ENCODE results near the gene PDS5B.

The PDS5B gene

DNA sequence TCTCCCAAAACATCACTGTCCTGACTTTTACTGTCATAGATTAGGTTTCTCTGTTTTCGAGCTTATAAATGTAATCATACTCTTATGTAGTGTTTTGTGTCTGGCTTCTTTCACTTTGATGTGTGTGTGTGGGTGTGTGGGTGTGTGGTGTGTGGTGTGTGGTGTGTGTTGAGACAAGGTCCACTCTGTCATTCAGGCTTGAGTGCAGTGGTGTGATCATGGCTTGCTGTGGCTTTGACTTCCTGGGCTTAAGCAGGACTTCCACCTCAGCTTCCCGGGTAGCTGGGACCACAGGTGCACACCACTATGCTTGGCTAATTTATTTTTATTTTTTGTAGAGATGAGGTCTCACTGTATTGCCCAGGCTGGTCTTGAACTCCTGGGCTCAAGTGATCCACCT lies 59.6 kb downstream of the PDS5B start:
- TF ChIP-seq, protein P1, sequence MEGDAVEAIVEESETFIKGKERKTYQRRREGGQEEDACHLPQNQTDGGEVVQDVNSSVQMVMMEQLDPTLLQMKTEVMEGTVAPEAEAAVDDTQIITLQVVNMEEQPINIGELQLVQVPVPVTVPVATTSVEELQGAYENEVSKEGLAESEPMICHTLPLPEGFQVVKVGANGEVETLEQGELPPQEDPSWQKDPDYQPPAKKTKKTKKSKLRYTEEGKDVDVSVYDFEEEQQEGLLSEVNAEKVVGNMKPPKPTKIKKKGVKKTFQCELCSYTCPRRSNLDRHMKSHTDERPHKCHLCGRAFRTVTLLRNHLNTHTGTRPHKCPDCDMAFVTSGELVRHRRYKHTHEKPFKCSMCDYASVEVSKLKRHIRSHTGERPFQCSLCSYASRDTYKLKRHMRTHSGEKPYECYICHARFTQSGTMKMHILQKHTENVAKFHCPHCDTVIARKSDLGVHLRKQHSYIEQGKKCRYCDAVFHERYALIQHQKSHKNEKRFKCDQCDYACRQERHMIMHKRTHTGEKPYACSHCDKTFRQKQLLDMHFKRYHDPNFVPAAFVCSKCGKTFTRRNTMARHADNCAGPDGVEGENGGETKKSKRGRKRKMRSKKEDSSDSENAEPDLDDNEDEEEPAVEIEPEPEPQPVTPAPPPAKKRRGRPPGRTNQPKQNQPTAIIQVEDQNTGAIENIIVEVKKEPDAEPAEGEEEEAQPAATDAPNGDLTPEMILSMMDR (IDR thresholded peaks at IDR 0.05; ENCODE audit: low read depth, low read length), result no peak
- H3K4me3 ChIP-seq (ENCODE audit: low read depth, low read length), result no peak overlapping the region

DNA sequence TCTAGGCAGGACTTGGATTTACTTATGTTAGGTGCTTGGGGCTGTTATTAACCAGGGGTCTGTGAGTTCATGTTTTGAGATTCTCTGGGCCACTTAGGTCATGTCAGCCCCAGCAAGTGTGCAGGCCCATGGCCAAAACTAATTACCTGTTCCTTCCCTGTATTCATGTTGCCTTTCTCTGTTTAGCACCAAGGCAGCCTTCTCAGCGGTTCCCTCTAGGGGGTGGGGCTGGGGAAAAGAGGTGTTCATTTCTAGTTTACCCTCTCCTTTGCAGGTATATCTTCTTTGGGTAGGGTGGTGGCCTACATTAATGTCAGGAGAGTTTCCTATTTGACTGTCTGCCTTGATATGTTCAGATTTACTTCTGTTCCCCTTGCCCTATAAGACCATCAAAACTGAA lies 61.7 kb downstream of the PDS5B start:
- H3K4me3 ChIP-seq (ENCODE audit: low read depth, low read length), result no peak overlapping the region
- TF ChIP-seq, protein P1 (IDR thresholded peaks at IDR 0.05; ENCODE audit: low read depth, low read length), result no peak

DNA sequence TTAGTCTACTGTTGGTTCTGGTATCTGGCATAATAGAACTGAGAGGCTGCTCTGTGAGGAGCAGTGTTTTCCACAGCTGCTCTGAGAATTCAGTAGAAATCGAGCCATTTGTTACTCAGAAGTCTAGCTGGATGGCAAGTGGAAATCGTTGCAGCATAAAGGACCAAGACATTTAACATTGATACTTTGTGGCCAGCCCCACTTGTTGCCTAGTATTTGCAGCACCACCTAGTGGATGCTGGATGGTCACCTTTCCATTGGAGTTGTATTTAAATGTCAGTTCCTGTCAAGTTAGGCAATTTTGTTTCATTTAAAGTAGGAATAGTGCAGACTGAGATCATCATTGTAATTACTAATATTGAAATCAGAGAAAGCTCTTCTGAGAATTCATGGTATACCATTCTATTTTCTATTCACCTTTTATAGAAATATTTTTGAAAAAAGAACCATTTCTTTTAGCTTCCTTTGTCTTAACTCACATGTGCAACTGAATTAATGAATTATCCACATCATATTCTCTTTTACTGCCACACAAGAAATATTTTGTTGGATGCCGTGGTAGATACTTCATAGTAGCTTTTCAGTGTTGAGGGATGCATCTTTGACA lies 64.6 kb downstream of the PDS5B start:
- H3K4me3 ChIP-seq (ENCODE audit: low read depth, low read length), result no peak overlapping the region
- TF ChIP-seq, protein P1 (IDR thresholded peaks at IDR 0.05; ENCODE audit: low read depth, low read length), result peak; percentile 62

DNA sequence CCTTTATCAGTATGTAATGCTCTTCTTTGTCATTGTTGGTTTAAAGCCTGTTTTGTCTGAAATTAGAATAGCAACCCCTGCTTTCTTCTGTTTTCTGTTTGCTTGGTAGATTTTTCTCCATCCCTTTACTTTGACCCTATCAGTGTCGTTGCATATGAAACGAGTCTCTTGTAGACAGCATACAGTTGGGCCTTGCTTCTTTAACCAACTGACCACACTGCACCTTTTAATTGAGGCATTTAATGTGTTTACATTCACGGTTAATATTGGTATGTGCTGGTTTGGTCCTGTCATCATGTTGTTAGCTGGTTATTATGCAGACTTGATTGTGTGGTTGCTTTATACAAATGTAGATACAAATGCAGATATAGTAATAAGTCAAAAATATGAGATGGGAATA lies 71.1 kb downstream of the PDS5B start:
- TF ChIP-seq, protein P1 (IDR thresholded peaks at IDR 0.05; ENCODE audit: low read depth, low read length), result no peak
- no peak overlapping the region for H3K4me3 ChIP-seq (ENCODE audit: low read depth, low read length)

DNA sequence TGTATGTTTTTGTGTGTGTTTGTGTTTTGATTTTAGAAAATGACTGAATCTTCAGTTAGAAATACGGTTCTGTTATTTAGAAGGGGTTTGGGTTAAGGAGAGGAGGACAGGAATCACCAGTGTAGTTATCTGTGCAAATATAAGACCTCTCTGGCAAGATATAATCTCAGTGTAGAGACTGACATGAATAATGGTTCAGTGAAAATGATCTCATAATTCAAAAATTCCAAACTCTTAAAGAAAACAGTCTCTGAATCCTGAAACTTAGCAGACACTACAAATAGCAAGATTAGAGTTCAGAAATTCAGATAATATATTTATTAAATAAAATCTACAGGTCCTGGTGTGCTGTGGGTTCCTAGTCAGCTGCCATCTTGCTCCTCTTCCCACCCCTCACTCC lies 73.5 kb downstream of the PDS5B start:
- no peak overlapping the region for H3K4me3 ChIP-seq (ENCODE audit: low read depth, low read length)
- TF ChIP-seq, protein P1 (IDR thresholded peaks at IDR 0.05; ENCODE audit: low read depth, low read length), result no peak

DNA sequence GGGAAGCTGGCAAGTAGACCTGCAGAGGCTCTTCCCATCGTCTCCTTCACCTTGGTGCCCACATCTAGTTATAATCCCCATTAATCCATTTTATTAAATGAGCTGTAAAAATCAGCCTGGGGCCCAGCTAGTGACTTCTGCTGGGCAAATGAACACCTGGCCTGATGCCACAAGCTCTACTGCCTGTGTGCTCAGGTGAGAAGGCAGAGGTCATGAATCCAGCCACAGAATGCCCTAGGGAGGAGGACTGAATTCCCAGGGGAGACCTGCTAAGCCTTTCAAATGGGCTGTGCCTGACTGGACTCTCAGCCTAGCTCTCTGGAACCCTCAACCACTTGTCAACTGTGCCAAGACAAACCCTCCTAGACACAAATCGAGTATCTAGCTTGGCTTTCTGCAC lies 74.0 kb downstream of the PDS5B start:
- TF ChIP-seq, protein P1 (IDR thresholded peaks at IDR 0.05; ENCODE audit: low read depth, low read length), result no peak
- no peak overlapping the region for H3K4me3 ChIP-seq (ENCODE audit: low read depth, low read length)

DNA sequence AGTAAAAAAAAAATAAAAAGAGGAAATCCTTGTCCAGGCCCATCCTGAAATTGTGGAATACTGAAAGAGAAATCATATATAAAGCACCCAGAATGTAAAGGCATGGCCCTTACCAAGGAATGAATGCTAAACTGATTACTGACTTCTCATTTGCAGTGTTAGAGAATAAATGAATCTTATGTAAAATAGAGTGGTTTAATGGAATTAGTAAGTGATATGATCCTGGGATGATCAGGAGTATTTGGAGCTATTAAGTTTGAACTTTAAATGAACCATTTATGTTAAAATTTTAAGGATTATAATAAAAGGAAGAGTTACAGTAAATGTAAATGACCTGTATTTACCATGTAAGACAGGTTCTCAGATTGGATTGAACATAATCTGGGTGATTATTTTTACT lies 75.4 kb downstream of the PDS5B start:
- no peak overlapping the region for H3K4me3 ChIP-seq (ENCODE audit: low read depth, low read length)
- TF ChIP-seq, protein P1 (IDR thresholded peaks at IDR 0.05; ENCODE audit: low read depth, low read length), result no peak
